ENCODE measurements around the gene HNF1A.

Gene HNF1A

DNA sequence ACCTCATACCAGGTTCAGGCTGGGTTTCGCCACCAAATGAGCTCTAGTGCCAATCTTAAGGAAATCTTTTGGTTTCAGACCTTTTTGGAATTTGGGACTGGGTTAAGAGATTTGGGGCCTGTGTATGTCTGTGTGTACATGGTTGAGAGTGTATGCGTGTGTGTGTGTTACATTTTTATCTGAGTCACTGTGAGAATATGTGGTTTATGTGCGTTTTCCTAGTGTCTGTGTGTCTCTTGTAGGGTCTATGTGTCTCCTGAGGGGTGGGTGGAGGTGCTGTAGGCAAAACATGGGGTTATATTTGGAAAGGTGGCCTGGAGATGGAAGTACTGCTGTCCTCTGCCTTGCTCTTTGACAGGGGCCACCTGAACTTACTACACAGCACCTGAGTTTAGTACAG, 20.1 kb downstream of the HNF1A start:
- no peak overlapping the region for H3K27ac ChIP-seq
- no peak for TF ChIP-seq ZFX (IDR thresholded peaks at IDR 0.05)
- TF ChIP-seq, protein P1, sequence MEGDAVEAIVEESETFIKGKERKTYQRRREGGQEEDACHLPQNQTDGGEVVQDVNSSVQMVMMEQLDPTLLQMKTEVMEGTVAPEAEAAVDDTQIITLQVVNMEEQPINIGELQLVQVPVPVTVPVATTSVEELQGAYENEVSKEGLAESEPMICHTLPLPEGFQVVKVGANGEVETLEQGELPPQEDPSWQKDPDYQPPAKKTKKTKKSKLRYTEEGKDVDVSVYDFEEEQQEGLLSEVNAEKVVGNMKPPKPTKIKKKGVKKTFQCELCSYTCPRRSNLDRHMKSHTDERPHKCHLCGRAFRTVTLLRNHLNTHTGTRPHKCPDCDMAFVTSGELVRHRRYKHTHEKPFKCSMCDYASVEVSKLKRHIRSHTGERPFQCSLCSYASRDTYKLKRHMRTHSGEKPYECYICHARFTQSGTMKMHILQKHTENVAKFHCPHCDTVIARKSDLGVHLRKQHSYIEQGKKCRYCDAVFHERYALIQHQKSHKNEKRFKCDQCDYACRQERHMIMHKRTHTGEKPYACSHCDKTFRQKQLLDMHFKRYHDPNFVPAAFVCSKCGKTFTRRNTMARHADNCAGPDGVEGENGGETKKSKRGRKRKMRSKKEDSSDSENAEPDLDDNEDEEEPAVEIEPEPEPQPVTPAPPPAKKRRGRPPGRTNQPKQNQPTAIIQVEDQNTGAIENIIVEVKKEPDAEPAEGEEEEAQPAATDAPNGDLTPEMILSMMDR (conservative IDR thresholded peaks at IDR 0.05): no peak

DNA sequence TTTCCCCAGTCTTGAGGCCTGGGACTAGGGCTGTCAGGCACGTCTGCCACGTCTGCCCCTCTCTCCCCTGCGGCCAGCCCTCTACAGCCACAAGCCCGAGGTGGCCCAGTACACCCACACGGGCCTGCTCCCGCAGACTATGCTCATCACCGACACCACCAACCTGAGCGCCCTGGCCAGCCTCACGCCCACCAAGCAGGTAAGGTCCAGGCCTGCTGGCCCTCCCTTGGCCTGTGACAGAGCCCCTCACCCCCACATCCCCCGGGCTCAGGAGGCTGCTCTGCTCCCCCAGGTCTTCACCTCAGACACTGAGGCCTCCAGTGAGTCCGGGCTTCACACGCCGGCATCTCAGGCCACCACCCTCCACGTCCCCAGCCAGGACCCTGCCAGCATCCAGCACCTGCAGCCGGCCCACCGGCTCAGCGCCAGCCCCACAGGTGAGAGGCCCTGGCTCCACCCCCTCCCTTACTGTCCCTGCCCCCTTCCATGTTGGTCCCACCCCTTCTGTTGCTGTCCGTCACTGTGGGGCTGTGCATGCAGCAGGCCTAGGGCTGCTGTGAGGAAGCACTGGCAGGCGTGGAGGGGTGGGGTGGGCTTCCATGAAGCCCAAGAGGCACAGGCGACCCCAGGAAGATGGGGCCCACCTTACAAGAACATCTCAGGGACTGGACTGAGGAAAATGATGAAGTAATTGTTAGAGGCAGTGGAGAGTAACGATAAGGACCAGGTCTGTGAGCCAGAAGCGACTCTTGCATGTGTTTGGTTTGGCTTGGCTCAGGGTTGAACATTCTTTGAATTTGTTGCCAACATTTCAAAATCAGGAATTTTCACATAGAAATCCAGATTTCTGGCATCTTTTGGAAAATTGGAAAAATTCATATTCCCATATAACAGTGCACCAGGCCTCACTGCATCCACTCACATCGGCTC, 21.1 kb downstream of the HNF1A start:
- TF ChIP-seq ZFX (IDR thresholded peaks at IDR 0.05): no peak
- TF ChIP-seq, protein P1 (conservative IDR thresholded peaks at IDR 0.05): no peak
- H3K27ac ChIP-seq: no peak overlapping the region

DNA sequence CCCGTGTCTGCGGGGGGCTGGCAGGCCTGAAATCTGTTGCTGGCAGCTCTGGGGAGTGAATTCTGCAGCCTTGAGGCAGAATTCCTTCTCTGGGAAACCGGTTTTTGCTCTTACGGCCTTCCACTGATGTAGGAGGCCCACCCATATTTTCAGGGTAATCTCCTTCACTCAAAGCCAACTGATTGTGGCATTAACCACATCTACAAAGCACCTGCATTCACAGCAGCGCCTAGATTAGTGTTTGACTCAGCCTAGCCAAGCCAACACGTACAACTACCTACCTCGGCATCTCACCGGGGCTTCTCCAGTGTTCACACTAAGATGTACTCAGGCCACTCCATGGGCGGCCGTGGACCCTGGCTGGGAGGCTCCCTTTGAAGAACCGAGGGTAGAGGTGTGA, 22.2 kb downstream of the HNF1A start:
- no peak for TF ChIP-seq ZFX (IDR thresholded peaks at IDR 0.05)
- TF ChIP-seq, protein P1 (conservative IDR thresholded peaks at IDR 0.05): no peak
- no peak overlapping the region for H3K27ac ChIP-seq

DNA sequence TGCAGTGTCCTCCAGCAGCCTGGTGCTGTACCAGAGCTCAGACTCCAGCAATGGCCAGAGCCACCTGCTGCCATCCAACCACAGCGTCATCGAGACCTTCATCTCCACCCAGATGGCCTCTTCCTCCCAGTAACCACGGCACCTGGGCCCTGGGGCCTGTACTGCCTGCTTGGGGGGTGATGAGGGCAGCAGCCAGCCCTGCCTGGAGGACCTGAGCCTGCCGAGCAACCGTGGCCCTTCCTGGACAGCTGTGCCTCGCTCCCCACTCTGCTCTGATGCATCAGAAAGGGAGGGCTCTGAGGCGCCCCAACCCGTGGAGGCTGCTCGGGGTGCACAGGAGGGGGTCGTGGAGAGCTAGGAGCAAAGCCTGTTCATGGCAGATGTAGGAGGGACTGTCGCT, 22.7 kb downstream of the HNF1A start:
- no peak for TF ChIP-seq ZFX (IDR thresholded peaks at IDR 0.05)
- TF ChIP-seq, protein P1 (conservative IDR thresholded peaks at IDR 0.05): no peak
- H3K27ac ChIP-seq: no peak overlapping the region

DNA sequence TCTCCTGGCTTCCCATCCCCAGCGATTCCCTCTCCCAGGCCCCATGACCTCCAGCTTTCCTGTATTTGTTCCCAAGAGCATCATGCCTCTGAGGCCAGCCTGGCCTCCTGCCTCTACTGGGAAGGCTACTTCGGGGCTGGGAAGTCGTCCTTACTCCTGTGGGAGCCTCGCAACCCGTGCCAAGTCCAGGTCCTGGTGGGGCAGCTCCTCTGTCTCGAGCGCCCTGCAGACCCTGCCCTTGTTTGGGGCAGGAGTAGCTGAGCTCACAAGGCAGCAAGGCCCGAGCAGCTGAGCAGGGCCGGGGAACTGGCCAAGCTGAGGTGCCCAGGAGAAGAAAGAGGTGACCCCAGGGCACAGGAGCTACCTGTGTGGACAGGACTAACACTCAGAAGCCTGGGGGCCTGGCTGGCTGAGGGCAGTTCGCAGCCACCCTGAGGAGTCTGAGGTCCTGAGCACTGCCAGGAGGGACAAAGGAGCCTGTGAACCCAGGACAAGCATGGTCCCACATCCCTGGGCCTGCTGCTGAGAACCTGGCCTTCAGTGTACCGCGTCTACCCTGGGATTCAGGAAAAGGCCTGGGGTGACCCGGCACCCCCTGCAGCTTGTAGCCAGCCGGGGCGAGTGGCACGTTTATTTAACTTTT, 23.6 kb downstream of the HNF1A start:
- no peak overlapping the region for H3K27ac ChIP-seq
- TF ChIP-seq ZFX (IDR thresholded peaks at IDR 0.05): no peak
- TF ChIP-seq, protein P1 (conservative IDR thresholded peaks at IDR 0.05): no peak

DNA sequence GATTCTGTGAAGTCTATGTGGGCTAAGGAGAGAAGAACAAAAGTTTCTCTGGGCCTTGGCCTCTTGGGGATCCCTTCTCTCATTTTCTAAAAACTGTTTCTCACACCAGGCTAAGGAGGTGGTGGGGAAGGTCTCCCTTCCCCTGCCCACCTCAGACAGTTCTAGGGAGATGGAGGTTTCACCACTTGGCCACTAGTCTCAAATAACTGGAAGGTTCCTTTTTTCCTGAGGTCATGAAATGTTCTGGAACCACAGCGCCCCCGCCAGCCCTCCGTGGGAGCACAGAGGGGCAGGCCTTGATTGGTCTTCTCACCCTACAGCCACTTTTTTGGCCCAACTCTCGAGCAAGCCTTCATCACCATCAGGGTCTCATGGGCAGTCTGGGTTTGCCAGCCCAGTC, 25.3 kb downstream of the HNF1A start:
- TF ChIP-seq ZFX (IDR thresholded peaks at IDR 0.05): no peak
- TF ChIP-seq, protein P1 (conservative IDR thresholded peaks at IDR 0.05): no peak
- H3K27ac ChIP-seq: no peak overlapping the region

DNA sequence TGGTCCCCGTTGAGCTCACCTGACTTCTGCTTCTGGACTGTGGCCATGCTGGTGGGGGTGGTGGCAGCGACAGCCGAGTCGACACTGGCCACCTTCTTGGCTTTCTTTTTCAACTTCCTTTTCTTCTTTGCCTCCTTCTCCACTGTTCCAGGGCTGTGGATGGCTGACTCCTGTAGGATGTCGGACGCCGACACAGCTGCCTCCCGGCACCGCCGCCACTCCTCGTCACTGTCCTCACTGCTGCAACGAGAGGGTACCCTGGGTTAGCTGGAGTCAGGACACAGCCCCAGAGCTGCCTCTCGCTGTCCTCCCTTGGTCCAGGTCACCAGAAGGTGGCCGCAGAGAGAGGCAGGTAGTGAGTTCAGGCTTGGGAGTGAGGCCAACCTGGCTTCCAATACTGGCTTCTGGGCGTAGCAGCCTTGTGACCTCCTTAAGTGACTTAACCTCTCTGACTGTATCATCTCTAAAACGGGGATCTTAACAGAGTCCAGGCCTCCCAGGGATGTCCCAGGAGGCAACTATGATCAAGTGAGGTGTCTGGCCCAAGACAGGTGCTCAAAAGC, 26.0 kb downstream of the HNF1A start:
- no peak overlapping the region for H3K27ac ChIP-seq
- TF ChIP-seq, protein P1 (conservative IDR thresholded peaks at IDR 0.05): no peak
- no peak for TF ChIP-seq ZFX (IDR thresholded peaks at IDR 0.05)
